WERI-Rb-1 (cell line): Measurements from ENCODE around the gene B3GALT2.

Experiments used
- DNase-seq: peaks from one replicate; pipeline ENCODE4 v3.0.0-alpha.2; 2020
- H3K27ac ChIP-seq: fragments of 250-450 bp; sonication (Bioruptor Pico); 2 replicates; pipeline ENCODE4 v1.5.1; 2020; ENCODE audit warnings: mild to moderate bottlenecking, moderate library complexity
- H3K27me3 ChIP-seq: fragments of 250-450 bp; sonication (Bioruptor Pico); 2 replicates; pipeline ENCODE4 v1.5.1; 2021; ENCODE audit warnings: mild to moderate bottlenecking, low read depth, moderate library complexity; ENCODE audit not compliant: insufficient read depth, severe bottlenecking
- H3K36me3 ChIP-seq: fragments of 250-450 bp; sonication (Bioruptor Pico); 2 replicates; pipeline ENCODE4 v1.5.1; 2020; ENCODE audit warnings: mild to moderate bottlenecking, moderate library complexity
- H3K4me3 ChIP-seq: 2 replicates; pipeline ENCODE4 v1.5.1; 2011; ENCODE audit warnings: low read depth, mild to moderate bottlenecking, control low read depth, low read length
- H3K9me3 ChIP-seq: fragments of 250-450 bp; sonication (Bioruptor Pico); 2 replicates; pipeline ENCODE4 v1.5.1; 2021; ENCODE audit warnings: mild to moderate bottlenecking, moderate library complexity; ENCODE audit not compliant: severe bottlenecking
- TF ChIP-seq, protein P1 (sequence below): IDR thresholded peaks from 2 replicates; pipeline ENCODE4 v1.5.1; 2011; ENCODE audit warnings: low read depth, mild to moderate bottlenecking, control low read depth, inconsistent platforms, low read length

B3GALT2 gene

DNA sequence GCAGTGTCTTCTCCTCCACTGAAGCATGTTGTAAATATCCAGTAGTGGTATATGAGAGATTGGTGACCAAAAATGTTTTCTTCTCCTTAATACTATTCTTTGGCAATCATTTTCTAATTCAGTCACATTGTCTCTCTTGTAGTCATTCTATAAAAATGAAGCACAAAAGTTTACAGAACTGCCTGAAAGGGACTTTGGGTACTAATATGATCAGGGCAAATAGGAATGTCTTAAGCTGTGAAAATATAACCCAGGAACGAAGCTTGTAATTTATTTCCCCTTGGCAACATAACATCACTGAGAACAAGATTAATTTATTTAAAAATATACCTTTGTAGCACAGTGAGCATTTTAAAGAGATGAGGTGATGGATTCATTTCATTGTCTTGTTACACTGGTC is 4.9 kb downstream of the B3GALT2 start:
- TF ChIP-seq, protein P1, sequence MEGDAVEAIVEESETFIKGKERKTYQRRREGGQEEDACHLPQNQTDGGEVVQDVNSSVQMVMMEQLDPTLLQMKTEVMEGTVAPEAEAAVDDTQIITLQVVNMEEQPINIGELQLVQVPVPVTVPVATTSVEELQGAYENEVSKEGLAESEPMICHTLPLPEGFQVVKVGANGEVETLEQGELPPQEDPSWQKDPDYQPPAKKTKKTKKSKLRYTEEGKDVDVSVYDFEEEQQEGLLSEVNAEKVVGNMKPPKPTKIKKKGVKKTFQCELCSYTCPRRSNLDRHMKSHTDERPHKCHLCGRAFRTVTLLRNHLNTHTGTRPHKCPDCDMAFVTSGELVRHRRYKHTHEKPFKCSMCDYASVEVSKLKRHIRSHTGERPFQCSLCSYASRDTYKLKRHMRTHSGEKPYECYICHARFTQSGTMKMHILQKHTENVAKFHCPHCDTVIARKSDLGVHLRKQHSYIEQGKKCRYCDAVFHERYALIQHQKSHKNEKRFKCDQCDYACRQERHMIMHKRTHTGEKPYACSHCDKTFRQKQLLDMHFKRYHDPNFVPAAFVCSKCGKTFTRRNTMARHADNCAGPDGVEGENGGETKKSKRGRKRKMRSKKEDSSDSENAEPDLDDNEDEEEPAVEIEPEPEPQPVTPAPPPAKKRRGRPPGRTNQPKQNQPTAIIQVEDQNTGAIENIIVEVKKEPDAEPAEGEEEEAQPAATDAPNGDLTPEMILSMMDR, result no peak
- no peaks in the 10 kb centered on the region; the same call in 1 of the 2 replicates for H3K36me3 ChIP-seq
- DNase-seq, result no peak
- H3K4me3 ChIP-seq, result no peak overlapping the region
- H3K27ac ChIP-seq, result no peak overlapping the region
- H3K9me3 ChIP-seq, result no peaks in the 10 kb centered on the region
- H3K27me3 ChIP-seq, result no peaks in the 10 kb centered on the region

DNA sequence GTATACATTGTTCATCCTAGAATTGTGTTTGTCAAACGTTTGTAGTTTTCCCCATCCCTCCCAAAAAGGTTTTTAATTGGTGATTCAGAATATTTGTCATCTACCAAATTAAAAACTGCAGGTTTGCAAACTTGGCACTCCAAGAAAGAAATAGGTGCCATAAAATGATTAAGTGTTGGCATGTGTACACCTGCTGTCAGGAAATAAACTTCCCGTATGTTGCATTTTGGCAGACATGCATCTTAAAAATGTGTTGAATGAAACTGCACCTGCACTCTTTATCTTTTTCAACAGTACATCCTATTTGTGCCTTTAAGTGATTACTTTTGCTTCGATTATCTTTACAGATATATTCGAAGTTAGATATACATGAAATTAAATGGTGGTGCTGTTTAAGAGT is 7.3 kb downstream of the B3GALT2 start:
- Histone ChIP-seq H3K27me3 (no peaks in the 10 kb centered on the region), H3K9me3 (no peaks in the 10 kb centered on the region), H3K36me3 (no peaks in the 10 kb centered on the region; the same call in 1 of the 2 replicates), H3K27ac (no peak overlapping the region), H3K4me3 (no peak overlapping the region)
- DNase-seq, result no peak
- TF ChIP-seq, protein P1, result no peak

DNA sequence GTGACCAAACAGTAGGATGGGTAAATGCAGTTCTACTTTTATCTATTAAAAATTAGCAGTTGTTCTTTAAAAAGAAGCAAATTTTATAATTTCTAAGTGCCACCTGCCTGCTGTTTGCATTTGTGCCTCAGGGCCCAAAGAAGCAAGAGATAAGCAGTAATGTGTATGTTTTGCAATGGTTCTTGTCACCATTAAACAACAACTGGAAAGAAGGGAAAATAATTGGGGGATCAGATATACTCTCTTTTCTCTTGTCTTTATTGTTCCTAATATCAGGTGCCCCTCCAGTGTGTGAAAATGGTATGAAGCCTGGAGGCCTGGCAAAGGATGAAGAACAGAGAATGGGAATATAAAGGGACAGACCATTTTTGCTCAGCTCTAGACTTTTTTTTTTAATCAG is 9.6 kb downstream of the B3GALT2 start:
- DNase-seq, result no peak
- TF ChIP-seq, protein P1, result no peak
- Histone ChIP-seq H3K4me3 (no peak overlapping the region), H3K27me3 (no peaks in the 10 kb centered on the region), H3K27ac (no peak overlapping the region), H3K36me3 (no peaks in the 10 kb centered on the region; the same call in 1 of the 2 replicates), H3K9me3 (no peaks in the 10 kb centered on the region)

DNA sequence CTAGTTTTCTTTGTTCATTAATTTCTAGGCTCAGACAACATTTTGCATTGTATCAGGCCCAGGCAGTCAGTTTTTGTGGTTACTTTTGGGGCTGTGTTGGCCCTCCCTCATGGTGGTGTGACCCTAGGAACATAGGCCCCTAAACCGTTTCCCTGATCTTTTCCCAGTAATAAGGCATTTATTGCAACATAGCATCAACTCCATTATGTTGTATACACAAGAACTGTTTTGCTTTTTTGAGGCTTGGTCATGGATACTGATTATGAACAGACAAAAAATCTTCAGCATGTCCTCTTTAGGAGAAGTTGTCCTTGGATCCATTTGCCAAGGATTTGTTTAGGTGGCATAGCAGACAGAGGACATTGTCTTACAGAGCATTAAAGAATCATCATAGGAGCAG is 10.3 kb downstream of the B3GALT2 start:
- TF ChIP-seq, protein P1, result no peak
- no peaks in the 10 kb centered on the region; the same call in 1 of the 2 replicates for H3K36me3 ChIP-seq
- H3K27me3 ChIP-seq, result no peaks in the 10 kb centered on the region
- DNase-seq, result no peak
- no peaks in the 10 kb centered on the region for H3K9me3 ChIP-seq
- no peak overlapping the region for H3K27ac ChIP-seq
- H3K4me3 ChIP-seq, result no peak overlapping the region

DNA sequence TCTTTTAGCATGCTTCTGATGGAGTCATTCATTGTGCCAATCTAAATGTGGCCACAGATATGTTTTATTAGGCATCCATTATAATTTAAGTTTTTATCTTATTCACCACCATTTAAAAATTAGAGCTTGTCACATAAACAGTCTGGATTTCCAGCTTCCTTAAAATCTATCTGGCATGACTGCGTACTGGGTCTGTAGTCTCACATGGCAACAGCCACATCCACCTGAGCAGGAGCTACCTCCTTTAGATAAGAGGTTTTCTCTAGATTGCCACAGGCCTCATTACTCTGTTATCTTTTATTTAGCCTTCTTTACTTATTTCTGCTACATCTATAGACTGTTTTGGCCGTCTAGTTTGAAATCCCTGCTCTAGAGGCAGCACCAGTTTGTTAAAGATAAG is 29.1 kb downstream of the B3GALT2 start:
- DNase-seq, result no peak
- H3K4me3 ChIP-seq, result no peak overlapping the region
- peaks cover 19% of the 10 kb centered on the region for H3K36me3 ChIP-seq
- TF ChIP-seq, protein P1, result no peak
- H3K27me3 ChIP-seq, result no peaks in the 10 kb centered on the region
- H3K27ac ChIP-seq, result no peak overlapping the region
- no peaks in the 10 kb centered on the region for H3K9me3 ChIP-seq

DNA sequence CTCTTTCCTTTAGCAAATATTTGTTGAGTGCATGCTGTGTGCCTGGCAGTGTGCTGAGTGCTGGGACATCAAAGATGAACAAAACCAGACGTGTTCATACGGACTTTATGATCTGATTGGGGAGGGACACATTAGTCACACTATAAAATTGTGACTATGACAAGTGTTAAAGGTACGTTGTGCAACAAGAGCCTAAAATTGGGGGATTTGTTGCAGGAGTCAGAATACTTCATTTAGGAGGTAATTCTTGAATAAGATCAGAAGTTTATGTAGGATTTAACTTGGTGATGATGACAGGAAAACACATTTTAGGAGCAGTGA is 29.6 kb downstream of the B3GALT2 start:
- Histone ChIP-seq H3K27me3 (no peaks in the 10 kb centered on the region), H3K36me3 (peaks cover 22% of the 10 kb centered on the region), H3K4me3 (no peak overlapping the region), H3K27ac (no peak overlapping the region), H3K9me3 (no peaks in the 10 kb centered on the region)
- no peak for DNase-seq
- TF ChIP-seq, protein P1, result no peak
